Measurements from ENCODE around the gene HPCA. TPM values are rescaled to one million over a fixed set of nuclear protein-coding genes. Genes with fewer than 3 reads are reported as not detected.
"Not testable (repeated sequence)": the region's sequence is repeated elsewhere in the genome, so short reads cannot be mapped to it uniquely, and the experiment has no call there.

Gene HPCA
- total RNA-seq, 1 donor = not detected

GRCh38 chr1:32901823-32902534, 15.7 kb downstream of the HPCA start:
- Histone ChIP-seq H3K4me1 (ENCODE audit: insufficient read depth, low read length) (peaks cover 7% of the 10 kb centered on the region), H3K27me3 (ENCODE audit: insufficient read depth, low read length) (peaks cover 34% of the 10 kb centered on the region), H3K9me3 (ENCODE audit: low read depth, low read length) (no peaks in the 10 kb centered on the region), H3K4me3 (ENCODE audit: low read length) (no peak overlapping the region)

GRCh38 chr1:32902535-32902920, 16.2 kb downstream of the HPCA start:
- Histone ChIP-seq H3K27me3 (ENCODE audit: insufficient read depth, low read length) (peaks cover 36% of the 10 kb centered on the region), H3K4me3 (ENCODE audit: low read length) (no peak overlapping the region), H3K4me1 (ENCODE audit: insufficient read depth, low read length) (peaks cover 7% of the 10 kb centered on the region), H3K9me3 (ENCODE audit: low read depth, low read length) (no peaks in the 10 kb centered on the region)

- Histone ChIP-seq H3K27me3 (ENCODE audit: insufficient read depth, low read length) (peaks cover 41% of the 10 kb centered on the region), H3K4me1 (ENCODE audit: insufficient read depth, low read length) (peaks cover 7% of the 10 kb centered on the region), H3K4me3 (ENCODE audit: low read length) (no peak overlapping the region), H3K9me3 (ENCODE audit: low read depth, low read length) (no peaks in the 10 kb centered on the region)
Measured at GRCh38 chr1:32903991-32904785, 17.9 kb downstream of the HPCA start.

GRCh38 chr1:32904797-32905196, 18.5 kb downstream of the HPCA start:
- H3K9me3 ChIP-seq (ENCODE audit: low read depth, low read length) = no peaks in the 10 kb centered on the region

GRCh38 chr1:32905588-32905987, 19.3 kb downstream of the HPCA start:
- not testable (repeated sequence) for H3K9me3 ChIP-seq (ENCODE audit: low read depth, low read length); H3K4me1 ChIP-seq (ENCODE audit: insufficient read depth, low read length); H3K4me3 ChIP-seq (ENCODE audit: low read length)
- H3K27me3 ChIP-seq (ENCODE audit: insufficient read depth, low read length) = peaks cover 30% of the 10 kb centered on the region

More at GRCh38 chr1:32904797-32905196, 18.5 kb downstream of the HPCA start:
- H3K27me3 ChIP-seq (ENCODE audit: insufficient read depth, low read length) = peaks cover 36% of the 10 kb centered on the region
- peaks cover 7% of the 10 kb centered on the region for H3K4me1 ChIP-seq (ENCODE audit: insufficient read depth, low read length)
- H3K4me3 ChIP-seq (ENCODE audit: low read length) = no peak overlapping the region

GRCh38 chr1:32906654-32907053, 20.4 kb downstream of the HPCA start:
- no peaks in the 10 kb centered on the region for H3K4me1 ChIP-seq (ENCODE audit: insufficient read depth, low read length)

GRCh38 chr1:32907435-32907834, 21.1 kb downstream of the HPCA start:
- H3K4me3 ChIP-seq (ENCODE audit: low read length) = no peak overlapping the region
- H3K27me3 ChIP-seq (ENCODE audit: insufficient read depth, low read length) = peaks cover 17% of the 10 kb centered on the region
- H3K4me1 ChIP-seq (ENCODE audit: insufficient read depth, low read length) = no peaks in the 10 kb centered on the region
- H3K9me3 ChIP-seq (ENCODE audit: low read depth, low read length) = no peaks in the 10 kb centered on the region

More at GRCh38 chr1:32906654-32907053, 20.4 kb downstream of the HPCA start:
- Histone ChIP-seq H3K4me3 (ENCODE audit: low read length) (no peak overlapping the region), H3K27me3 (ENCODE audit: insufficient read depth, low read length) (peaks cover 23% of the 10 kb centered on the region), H3K9me3 (ENCODE audit: low read depth, low read length) (no peaks in the 10 kb centered on the region)

- Histone ChIP-seq H3K27me3 (ENCODE audit: insufficient read depth, low read length) (peaks cover 8% of the 10 kb centered on the region), H3K9me3 (ENCODE audit: low read depth, low read length) (no peaks in the 10 kb centered on the region), H3K4me1 (ENCODE audit: insufficient read depth, low read length) (no peaks in the 10 kb centered on the region), H3K4me3 (ENCODE audit: low read length) (no peak overlapping the region)
Measured at GRCh38 chr1:32910319-32910718, 24.0 kb downstream of the HPCA start.

- no peaks in the 10 kb centered on the region for H3K4me1 ChIP-seq (ENCODE audit: insufficient read depth, low read length)
- H3K27me3 ChIP-seq (ENCODE audit: insufficient read depth, low read length) = peaks cover 27% of the 10 kb centered on the region
- no peaks in the 10 kb centered on the region for H3K9me3 ChIP-seq (ENCODE audit: low read depth, low read length)
- H3K4me3 ChIP-seq (ENCODE audit: low read length) = no peak overlapping the region
Measured at GRCh38 chr1:32915766-32916706, 29.7 kb downstream of the HPCA start.

GRCh38 chr1:32917521-32917920, 31.2 kb downstream of the HPCA start:
- H3K4me1 ChIP-seq (ENCODE audit: insufficient read depth, low read length) = no peaks in the 10 kb centered on the region
- no peaks in the 10 kb centered on the region for H3K9me3 ChIP-seq (ENCODE audit: low read depth, low read length)
- no peak overlapping the region for H3K4me3 ChIP-seq (ENCODE audit: low read length)
- H3K27me3 ChIP-seq (ENCODE audit: insufficient read depth, low read length) = peaks cover 33% of the 10 kb centered on the region

- no peak overlapping the region for H3K4me3 ChIP-seq (ENCODE audit: low read length)
- peaks cover 39% of the 10 kb centered on the region for H3K27me3 ChIP-seq (ENCODE audit: insufficient read depth, low read length)
- no peaks in the 10 kb centered on the region for H3K4me1 ChIP-seq (ENCODE audit: insufficient read depth, low read length)
- H3K9me3 ChIP-seq (ENCODE audit: low read depth, low read length) = no peaks in the 10 kb centered on the region
Measured at GRCh38 chr1:32918179-32918578, 31.9 kb downstream of the HPCA start.

GRCh38 chr1:32919811-32920733, 33.8 kb downstream of the HPCA start:
- Histone ChIP-seq H3K4me3 (ENCODE audit: low read length) (no peak overlapping the region), H3K27me3 (ENCODE audit: insufficient read depth, low read length) (peaks cover 58% of the 10 kb centered on the region), H3K9me3 (ENCODE audit: low read depth, low read length) (no peaks in the 10 kb centered on the region), H3K4me1 (ENCODE audit: insufficient read depth, low read length) (peaks cover 7% of the 10 kb centered on the region)

- Histone ChIP-seq H3K4me1 (ENCODE audit: insufficient read depth, low read length) (peaks cover 15% of the 10 kb centered on the region), H3K27me3 (ENCODE audit: insufficient read depth, low read length) (peaks cover 64% of the 10 kb centered on the region), H3K9me3 (ENCODE audit: low read depth, low read length) (no peaks in the 10 kb centered on the region), H3K4me3 (ENCODE audit: low read length) (no peak overlapping the region)
Measured at GRCh38 chr1:32920833-32921232, 34.5 kb downstream of the HPCA start.

GRCh38 chr1:32924881-32925344, 38.6 kb downstream of the HPCA start:
- no peaks in the 10 kb centered on the region for H3K9me3 ChIP-seq (ENCODE audit: low read depth, low read length)
- no peak overlapping the region for H3K4me3 ChIP-seq (ENCODE audit: low read length)
- H3K4me1 ChIP-seq (ENCODE audit: insufficient read depth, low read length) = peaks cover 15% of the 10 kb centered on the region
- H3K27me3 ChIP-seq (ENCODE audit: insufficient read depth, low read length) = peaks cover 59% of the 10 kb centered on the region

All from mononuclear cell (primary cell).